Gastroesophageal sphincter (tissue), 3 donors: ENCODE measurements around the gene CCL11.

Experiments used
- CTCF ChIP-seq, 4 experiments: fragments of 200-600 bp in 2 of 4; fragments of 450-650 bp in 2 of 4; sonication (generic) in 1 of 4; IDR thresholded peaks; one replicate each; pipeline ENCODE4 v1.5.1; 2017 to 2019; ENCODE audit warnings: antibody characterized with exemption in 4 of 4, mild to moderate bottlenecking in 2 of 4, moderate library complexity in 2 of 4
- POLR2AphosphoS5 ChIP-seq: sonication (generic); formaldehyde crosslinking; IDR thresholded peaks from one replicate; pipeline ENCODE4 v1.6.1; 2017; ENCODE audit warnings: antibody characterized with exemption

- TF ChIP-seq POLR2AphosphoS5 (no peak), CTCF (IDR thresholded peaks at IDR 0.05) (no peak)
These were observed 2.3 kb downstream of the CCL11 start for GRCh38 chr17:34287875-34288274.
